ENCODE results near the gene CAPN14.

DNA sequence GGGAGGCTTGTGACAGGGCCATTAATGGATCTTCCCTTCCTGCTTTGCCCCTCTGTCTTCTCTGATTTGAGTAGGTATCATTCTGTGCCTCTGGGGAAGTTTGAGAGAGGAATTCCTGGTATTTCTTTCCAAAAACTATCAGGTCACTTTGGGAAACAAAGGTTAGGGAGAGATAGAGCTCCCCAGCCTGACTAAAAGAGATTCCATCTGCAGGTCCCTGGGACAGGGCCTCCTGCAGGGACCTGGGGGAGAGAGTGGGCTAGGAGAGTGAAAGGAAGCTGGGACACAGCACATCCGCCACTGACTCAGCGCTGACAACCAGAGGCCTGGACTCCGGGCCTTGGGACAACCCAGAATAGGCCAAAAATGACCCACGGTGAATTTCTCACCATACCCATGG is 85.4 kb downstream of the CAPN14 start:
- TF ChIP-seq POLR2AphosphoS5 (IDR thresholded peaks at IDR 0.05; ENCODE audit: low read depth, low read length) = no peak
- no peak for TF ChIP-seq POLR2A (IDR thresholded peaks at IDR 0.05; ENCODE audit: low read depth, low read length)

All from GM12892 (cell line).